Brain pericyte (primary cell): ENCODE measurements around the gene TPH1.
"Not testable (repeated sequence)": the region's sequence is repeated elsewhere in the genome, so short reads cannot be mapped to it uniquely, and the experiment has no call there.

Experiments used
- DNase-seq: peaks from one replicate; pipeline ENCODE4 v3.0.0-alpha.2; 2012; ENCODE audit warnings: low read depth, low spot score

TPH1 gene

GRCh38 chr11:18022419-18022818, 23.6 kb downstream of the TPH1 start:
- DNase-seq = no peak

GRCh38 chr11:18019650-18020049, 26.4 kb downstream of the TPH1 start:
- no peak for DNase-seq

- no peak for DNase-seq
Observed at GRCh38 chr11:18016789-18017188, 29.3 kb downstream of the TPH1 start.

GRCh38 chr11:18014876-18015275, 31.2 kb downstream of the TPH1 start:
- no peak for DNase-seq

- DNase-seq = no peak
Observed at GRCh38 chr11:18013790-18014507, 32.1 kb downstream of the TPH1 start.

GRCh38 chr11:18012906-18013781, 32.9 kb downstream of the TPH1 start, which contains the start of gene SERGEF:
SERGEF (minus strand) TSS chr11:18013047; CDS start chr11:18013010, 37 bp downstream.
- DNase-seq = no peak

- DNase-seq = no peak
Observed at GRCh38 chr11:18012122-18012905, 33.8 kb downstream of the TPH1 start.

- DNase-seq = no peak
Observed at GRCh38 chr11:18011633-18012032, 34.4 kb downstream of the TPH1 start.

GRCh38 chr11:18010977-18011586, 35.0 kb downstream of the TPH1 start:
- no peak for DNase-seq

GRCh38 chr11:18010121-18010670, 35.9 kb downstream of the TPH1 start:
- DNase-seq = no peak

- no peak for DNase-seq
Observed at GRCh38 chr11:18005376-18006129, 40.5 kb downstream of the TPH1 start.

GRCh38 chr11:18001191-18001590, 44.9 kb downstream of the TPH1 start:
- no peak for DNase-seq

- no peak for DNase-seq
Observed at GRCh38 chr11:18000760-18001159, 45.3 kb downstream of the TPH1 start.

- DNase-seq = not testable (repeated sequence)
Observed at GRCh38 chr11:18000128-18000527, 45.9 kb downstream of the TPH1 start.
